HepG2 (cell line): ENCODE measurements around the gene SYNGAP1. TPM values are rescaled to one million over a fixed set of nuclear protein-coding genes. Genes with fewer than 3 reads are reported as not detected.

ENCODE experiments used
- FOXJ3 ChIP-seq: sonication (generic); formaldehyde crosslinking; IDR thresholded peaks from 2 replicates; pipeline ENCODE4 v1.4.0; 2020; ENCODE audit warnings: missing genetic modification reagents, mild to moderate bottlenecking, borderline replicate concordance
- HNRNPUL1 ChIP-seq: fragments of 200-400 bp; formaldehyde crosslinking; IDR thresholded peaks from 2 replicates; pipeline ENCODE4 v1.6.1; 2017; ENCODE audit warnings: low read depth, mild to moderate bottlenecking, low read length, moderate library complexity
- IRF1 ChIP-seq: sonication (generic); formaldehyde crosslinking; IDR thresholded peaks from 2 replicates; pipeline ENCODE4 v1.4.0; 2020; ENCODE audit warnings: low read depth, mild to moderate bottlenecking, missing genetic modification reagents
- KAT2B ChIP-seq: fragments of 150-350 bp; IDR thresholded peaks from 2 replicates; pipeline ENCODE4 v1.6.1; 2014; ENCODE audit warnings: low read depth, low read length, borderline replicate concordance
- MIXL1 ChIP-seq: IDR thresholded peaks from 2 replicates; pipeline ENCODE4 v1.6.1; 2016
- MYC ChIP-seq: sonication (generic); formaldehyde crosslinking; IDR thresholded peaks from 2 replicates; pipeline ENCODE4 v1.9.0; 2021; ENCODE audit warnings: missing genetic modification reagents, borderline replicate concordance
- ONECUT2 ChIP-seq: sonication (generic); formaldehyde crosslinking; IDR thresholded peaks from 2 replicates; pipeline ENCODE4 v1.4.0; 2020; ENCODE audit warnings: missing genetic modification reagents
- POLR2G ChIP-seq: fragments of 200-400 bp; formaldehyde crosslinking; IDR thresholded peaks from 2 replicates; pipeline ENCODE4 v1.6.1; 2018; ENCODE audit warnings: mild to moderate bottlenecking, low read depth, low read length, moderate library complexity
- RORA ChIP-seq: sonication (generic); formaldehyde crosslinking; IDR thresholded peaks from 2 replicates; pipeline ENCODE4 v1.5.0; 2020; ENCODE audit warnings: mild to moderate bottlenecking, missing genetic modification reagents, moderate library complexity
- ZFY ChIP-seq: sonication (generic); formaldehyde crosslinking; IDR thresholded peaks from 2 replicates; pipeline ENCODE4 v1.4.0; 2020; ENCODE audit warnings: missing genetic modification reagents
- ZNF407 ChIP-seq: sonication (generic); formaldehyde crosslinking; IDR thresholded peaks from one replicate; pipeline ENCODE4 v1.5.1; 2020; ENCODE audit warnings: mild to moderate bottlenecking, missing genetic modification reagents; ENCODE audit errors: not compliant biosample characterization
- ZNF564 ChIP-seq: sonication (generic); formaldehyde crosslinking; IDR thresholded peaks from 2 replicates; pipeline ENCODE4 v1.8.1; 2023; ENCODE audit warnings: mild to moderate bottlenecking, missing genetic modification reagents
- ZNF629 ChIP-seq: sonication (generic); formaldehyde crosslinking; conservative IDR thresholded peaks from 2 replicates; pipeline ENCODE4 v1.5.0; 2020; ENCODE audit warnings: missing genetic modification reagents
- ZNF737 ChIP-seq: sonication (generic); formaldehyde crosslinking; IDR thresholded peaks from 2 replicates; pipeline ENCODE4 v1.5.0; 2020; ENCODE audit warnings: missing genetic modification reagents, mild to moderate bottlenecking, borderline replicate concordance
- polyA plus RNA-seq, 8 experiments: library from polyadenylated mRNA; depleted of rRNA in 3 of 8; stranded (reverse) in 7 of 8; unstranded in 1 of 8; fragments of >200 nt; fragmentation: Illumina TruSeq in 4 of 8; extraction: Trizol in 4 of 8; gene quantifications; 2 replicates each; pipeline versions ENCODE4 v1.2.1 to v1.2.3, GENCODE V29; 2011 to 2016; ENCODE audit warnings: low read depth in 4 of 8, missing spikeins in 1 of 8, mixed read lengths in 1 of 8; ENCODE audit not compliant: insufficient read depth in 1 of 8
- total RNA-seq, 5 experiments: library from RNA; depleted of rRNA; stranded (reverse); fragments of >200 nt; fragmentation: Illumina TruSeq; extraction: Trizol; gene quantifications; 2 replicates each; pipeline ENCODE4 v1.2.3, GENCODE V29; 2016; ENCODE audit warnings: low read depth in 1 of 5
- TF ChIP-seq, protein P1 (sequence below): sonication (generic); formaldehyde crosslinking; IDR thresholded peaks from 2 replicates; pipeline ENCODE4 v1.4.0; 2020; ENCODE audit warnings: missing genetic modification reagents
- TF ChIP-seq, protein P2 (sequence below): sonication (generic); formaldehyde crosslinking; conservative IDR thresholded peaks from 2 replicates; pipeline ENCODE4 v1.8.1; 2023; ENCODE audit warnings: missing genetic modification reagents

SYNGAP1 gene
- total and polyA plus RNA-seq, 2 of the 13 experiments (the other 11 are each of a cell fraction or from before 2014, with no cell fraction given) = 0.75 to 1.1 TPM

GRCh38 chr6:33417903-33418689 is 1.8 kb upstream of the SYNGAP1 start, which contains the start of gene CUTA (continued):
- TF ChIP-seq, protein P1, sequence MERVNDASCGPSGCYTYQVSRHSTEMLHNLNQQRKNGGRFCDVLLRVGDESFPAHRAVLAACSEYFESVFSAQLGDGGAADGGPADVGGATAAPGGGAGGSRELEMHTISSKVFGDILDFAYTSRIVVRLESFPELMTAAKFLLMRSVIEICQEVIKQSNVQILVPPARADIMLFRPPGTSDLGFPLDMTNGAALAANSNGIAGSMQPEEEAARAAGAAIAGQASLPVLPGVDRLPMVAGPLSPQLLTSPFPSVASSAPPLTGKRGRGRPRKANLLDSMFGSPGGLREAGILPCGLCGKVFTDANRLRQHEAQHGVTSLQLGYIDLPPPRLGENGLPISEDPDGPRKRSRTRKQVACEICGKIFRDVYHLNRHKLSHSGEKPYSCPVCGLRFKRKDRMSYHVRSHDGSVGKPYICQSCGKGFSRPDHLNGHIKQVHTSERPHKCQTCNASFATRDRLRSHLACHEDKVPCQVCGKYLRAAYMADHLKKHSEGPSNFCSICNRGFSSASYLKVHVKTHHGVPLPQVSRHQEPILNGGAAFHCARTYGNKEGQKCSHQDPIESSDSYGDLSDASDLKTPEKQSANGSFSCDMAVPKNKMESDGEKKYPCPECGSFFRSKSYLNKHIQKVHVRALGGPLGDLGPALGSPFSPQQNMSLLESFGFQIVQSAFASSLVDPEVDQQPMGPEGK = no peak; the same call in none of the 2 replicates
- TF ChIP-seq HNRNPUL1 (no peak), IRF1 (CRISPR knock-in tag) (peak; percentile 91), ZNF737 (CRISPR knock-in tag) (no peak), KAT2B (no peak), MYC (CRISPR knock-in tag) (peak; percentile 94), RORA (CRISPR knock-in tag) (no peak), ZNF629 (no peak; the same call in 1 of the 2 replicates), ZNF407 (CRISPR knock-in tag) (peak; percentile 80), ZNF564 (CRISPR knock-in tag) (0 out of 2 replicates have a peak, but pooled peaks have one; percentile 58), POLR2G (peak; percentile 92), MIXL1 (peak; percentile 15; the same call in 1 of the 2 replicates), ONECUT2 (CRISPR knock-in tag) (peak; percentile 34; the same call in 1 of the 2 replicates), FOXJ3 (CRISPR knock-in tag) (peak; percentile 61; the same call in 1 of the 2 replicates), ZFY (CRISPR knock-in tag) (peak; percentile 92)
- TF ChIP-seq, protein P2, sequence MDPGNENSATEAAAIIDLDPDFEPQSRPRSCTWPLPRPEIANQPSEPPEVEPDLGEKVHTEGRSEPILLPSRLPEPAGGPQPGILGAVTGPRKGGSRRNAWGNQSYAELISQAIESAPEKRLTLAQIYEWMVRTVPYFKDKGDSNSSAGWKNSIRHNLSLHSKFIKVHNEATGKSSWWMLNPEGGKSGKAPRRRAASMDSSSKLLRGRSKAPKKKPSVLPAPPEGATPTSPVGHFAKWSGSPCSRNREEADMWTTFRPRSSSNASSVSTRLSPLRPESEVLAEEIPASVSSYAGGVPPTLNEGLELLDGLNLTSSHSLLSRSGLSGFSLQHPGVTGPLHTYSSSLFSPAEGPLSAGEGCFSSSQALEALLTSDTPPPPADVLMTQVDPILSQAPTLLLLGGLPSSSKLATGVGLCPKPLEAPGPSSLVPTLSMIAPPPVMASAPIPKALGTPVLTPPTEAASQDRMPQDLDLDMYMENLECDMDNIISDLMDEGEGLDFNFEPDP (CRISPR knock-in tag) = no peak
